Activated T-helper 1 cell treated with anti-CD3 and anti-CD28 coated beads, Interleukin-12 subunit alpha, Interleukin-12 subunit beta, Interleukin-2, Interleukin-4 antibody, amounts not matched to agents 30 ng/mL and 10 ng/mL and 1 ng/mL, durations not matched to agents 14 hours and 24 hours and 36 hours (primary cell): ENCODE results near the gene PXDN. TPM values are rescaled to one million over a fixed set of nuclear protein-coding genes. Genes with fewer than 3 reads are reported as not detected.
"Not testable (repeated sequence)": the region's sequence is repeated elsewhere in the genome, so short reads cannot be mapped to it uniquely, and the experiment has no call there.

Experiments used
- DNase-seq: peaks from one replicate; pipeline ENCODE4 v3.0.0; 2021; ENCODE audit warnings: low spot score
- H3K27ac Mint-ChIP-seq: one replicate; pipeline ENCODE4 v1.8.0; 2021; ENCODE audit warnings: mild to moderate bottlenecking, mixed read lengths
- H3K27me3 Mint-ChIP-seq: one replicate; pipeline ENCODE4 v1.8.0; 2022; ENCODE audit warnings: mild to moderate bottlenecking, moderate library complexity, mixed read lengths; ENCODE audit not compliant: insufficient read depth
- H3K36me3 Mint-ChIP-seq: one replicate; pipeline ENCODE4 v1.8.0; 2021; ENCODE audit warnings: low read depth, mixed read lengths
- H3K4me1 Mint-ChIP-seq: one replicate; pipeline ENCODE4 v1.8.0; 2021; ENCODE audit warnings: low read depth, mixed read lengths
- H3K4me3 Mint-ChIP-seq: one replicate; pipeline ENCODE4 v1.8.0; 2021; ENCODE audit warnings: mild to moderate bottlenecking, moderate library complexity, mixed read lengths
- H3K9me3 Mint-ChIP-seq: one replicate; pipeline ENCODE4 v1.8.0; 2021; ENCODE audit warnings: mixed read lengths
- intact Hi-C: fragments of 100-400 bp; cut with micrococcal nuclease; formaldehyde crosslinking; loops from one replicate; pipeline ENCODE4 v1.15.1; 2024
- total RNA-seq: library from RNA; stranded (reverse); gene quantifications from 2 replicates; pipeline ENCODE4 v1.2.3, GENCODE V29; 2022

PXDN gene
- total RNA-seq, 1 donor from 2014 or later: 1.7 TPM

GRCh38 chr2:1688161-1688560 lies 56.2 kb downstream of the PXDN start:
- Mint-ChIP-seq H3K36me3 (no peaks in the 10 kb centered on the region), H3K27ac (no peak overlapping the region), H3K27me3 (no peaks in the 10 kb centered on the region), H3K9me3 (no peaks in the 10 kb centered on the region), H3K4me1 (no peaks in the 10 kb centered on the region), H3K4me3 (no peak overlapping the region)
- intact Hi-C loops: no loop called here
- DNase-seq: no peak

DNA sequence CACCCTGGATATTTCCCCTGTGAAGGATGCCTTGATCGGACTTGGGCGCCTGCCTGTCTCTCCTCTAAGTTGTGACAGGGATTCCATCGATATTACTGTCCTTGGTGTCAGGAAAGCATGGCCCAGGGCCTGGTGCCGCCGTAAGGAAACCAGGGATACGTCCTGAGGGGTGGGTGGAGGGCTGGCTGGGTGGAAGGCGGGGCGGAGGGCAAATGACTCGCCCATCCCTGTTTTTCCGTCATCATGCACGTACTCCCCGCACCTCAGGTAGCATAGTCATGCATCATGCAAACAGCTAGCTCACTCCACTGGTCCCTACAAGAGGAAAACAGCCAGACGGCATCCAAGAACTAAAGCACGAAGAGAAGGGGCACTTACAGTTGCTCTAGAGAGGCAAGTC lies 57.1 kb downstream of the PXDN start:
- intact Hi-C loops: no loop called here
- Mint-ChIP-seq H3K27me3 (no peaks in the 10 kb centered on the region), H3K4me3 (no peak overlapping the region), H3K4me1 (no peaks in the 10 kb centered on the region), H3K9me3 (no peaks in the 10 kb centered on the region), H3K36me3 (no peaks in the 10 kb centered on the region), H3K27ac (no peak overlapping the region)
- DNase-seq: no peak

DNA sequence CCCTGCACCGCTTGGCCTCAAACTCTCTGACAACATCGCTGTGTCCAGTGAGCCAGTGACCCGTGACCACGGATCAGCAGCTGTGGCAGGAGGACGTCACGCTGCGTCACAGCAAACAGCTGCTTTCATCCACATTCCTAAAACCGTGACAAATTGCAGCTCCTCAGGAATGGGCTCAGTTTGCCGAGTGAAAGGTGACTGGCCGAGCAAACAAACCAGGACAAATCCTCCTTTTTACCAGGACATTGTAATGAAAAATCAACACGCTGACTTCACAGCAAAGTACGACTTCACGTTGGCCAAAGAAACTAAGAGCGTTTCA lies 57.6 kb downstream of the PXDN start:
- intact Hi-C loops: no loop called here
- H3K27ac Mint-ChIP-seq: no peak overlapping the region
- H3K4me1 Mint-ChIP-seq: no peaks in the 10 kb centered on the region
- H3K36me3 Mint-ChIP-seq: no peaks in the 10 kb centered on the region
- no peaks in the 10 kb centered on the region for H3K9me3 Mint-ChIP-seq
- no peak overlapping the region for H3K4me3 Mint-ChIP-seq
- no peak for DNase-seq
- H3K27me3 Mint-ChIP-seq: no peaks in the 10 kb centered on the region

DNA sequence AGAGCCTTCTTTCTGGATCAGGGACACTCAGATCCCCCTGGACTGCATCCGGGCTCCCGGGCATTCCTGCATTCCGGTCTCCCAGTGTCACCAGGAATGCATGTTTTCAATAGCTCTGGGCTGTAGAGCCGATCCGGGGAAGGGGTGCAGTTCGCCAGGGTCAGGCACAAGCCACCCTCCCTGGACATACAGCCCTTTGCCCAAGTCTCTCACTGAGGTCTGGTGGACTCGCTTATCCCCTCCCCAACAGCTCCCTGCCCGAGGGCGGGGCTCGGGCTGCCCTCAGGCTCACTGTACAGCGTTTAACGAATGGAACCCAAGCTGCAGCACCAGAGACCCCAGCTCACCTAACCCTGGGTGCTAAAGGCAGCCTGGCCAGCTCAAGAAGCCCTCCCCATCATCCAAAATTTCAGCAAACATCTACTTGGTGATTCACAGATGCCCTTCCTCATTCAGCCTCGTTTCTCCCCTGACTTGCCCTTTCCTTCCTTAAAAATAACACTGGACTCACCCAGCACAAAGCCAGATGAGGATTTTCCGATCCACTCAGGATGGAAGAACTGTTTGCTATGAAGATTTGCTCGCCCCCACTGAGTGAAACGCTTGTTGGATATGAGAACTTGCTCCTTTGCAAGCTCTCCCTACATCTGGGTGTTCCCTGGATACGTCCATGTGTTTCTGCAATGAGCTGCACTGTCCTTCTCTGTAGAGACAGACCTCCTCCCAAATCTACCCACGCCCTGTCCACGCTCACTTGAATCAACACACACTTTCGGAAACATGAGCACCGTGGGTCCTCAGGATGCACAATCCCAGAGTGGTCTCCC lies 58.1 kb downstream of the PXDN start:
- intact Hi-C loops: no loop called here
- Mint-ChIP-seq H3K9me3 (no peaks in the 10 kb centered on the region), H3K27ac (no peak overlapping the region), H3K4me1 (no peaks in the 10 kb centered on the region), H3K4me3 (no peak overlapping the region), H3K36me3 (no peaks in the 10 kb centered on the region), H3K27me3 (no peaks in the 10 kb centered on the region)
- no peak for DNase-seq

DNA sequence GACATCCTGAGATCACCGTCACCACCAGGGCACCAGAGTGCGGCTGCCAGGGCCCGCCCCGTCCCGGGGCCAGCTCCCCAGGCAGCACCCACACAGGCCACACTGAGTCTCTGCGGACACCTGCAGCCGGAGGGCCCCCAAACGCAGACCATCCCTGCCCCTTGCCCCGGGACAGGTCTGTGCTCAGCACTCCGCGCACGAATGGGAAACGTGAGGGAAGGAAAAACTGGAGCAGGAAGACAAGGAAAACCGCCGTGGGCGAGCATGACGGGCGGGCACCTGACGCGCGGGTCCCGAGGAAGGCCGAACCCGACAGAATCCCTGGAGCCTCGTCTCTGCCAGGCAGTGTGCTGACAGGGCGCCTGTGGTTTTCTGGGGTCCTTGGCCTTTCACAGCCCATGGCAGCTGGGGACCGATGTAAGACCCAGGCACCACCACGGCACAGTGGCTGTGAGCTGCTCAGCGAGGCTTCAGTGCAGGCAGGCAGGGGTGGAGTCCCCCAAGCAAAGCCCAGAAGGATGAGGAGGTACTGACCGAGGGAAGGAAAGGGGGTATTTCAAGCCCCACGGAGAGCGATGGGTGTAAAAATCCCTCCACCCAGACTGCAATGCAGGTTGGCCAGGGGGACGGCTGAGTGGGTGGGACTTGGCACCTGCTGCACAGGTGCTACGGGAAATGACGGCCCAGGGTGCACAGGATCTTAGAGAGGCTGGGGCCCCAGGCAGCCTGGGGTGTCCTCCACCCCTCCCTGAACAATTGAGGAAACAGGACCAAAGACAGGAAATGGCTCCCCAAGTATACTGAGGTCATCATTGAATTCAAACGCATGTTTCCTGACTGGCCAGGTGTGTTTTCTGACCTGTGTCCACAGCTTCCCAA lies 59.0 kb downstream of the PXDN start:
- Mint-ChIP-seq H3K27ac (no peak overlapping the region), H3K4me3 (no peak overlapping the region), H3K9me3 (no peaks in the 10 kb centered on the region), H3K27me3 (no peaks in the 10 kb centered on the region), H3K36me3 (no peaks in the 10 kb centered on the region), H3K4me1 (no peaks in the 10 kb centered on the region)
- DNase-seq: no peak
- intact Hi-C loops: no loop called here

DNA sequence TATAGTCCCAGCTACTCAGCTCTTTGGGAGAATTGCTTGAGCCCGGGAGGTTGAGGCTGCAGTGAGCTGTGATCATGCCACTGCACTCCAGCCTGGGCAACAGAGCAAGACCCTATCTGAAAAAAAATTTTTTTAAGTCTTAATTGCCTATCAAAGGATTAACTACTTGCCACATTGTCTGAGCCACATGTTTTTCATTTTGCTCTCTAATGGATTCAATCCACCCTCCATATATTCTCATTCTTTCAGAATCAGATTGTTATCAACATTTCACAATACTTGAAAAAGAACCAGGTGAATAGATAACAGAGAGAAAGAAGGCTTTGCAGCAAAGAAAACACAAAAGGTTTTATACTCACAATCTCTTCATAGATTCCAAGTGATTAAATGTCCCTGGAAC lies 61.0 kb downstream of the PXDN start:
- no peak for DNase-seq
- H3K27me3 Mint-ChIP-seq: no peaks in the 10 kb centered on the region
- no peaks in the 10 kb centered on the region for H3K36me3 Mint-ChIP-seq
- H3K9me3 Mint-ChIP-seq: no peaks in the 10 kb centered on the region
- no peaks in the 10 kb centered on the region for H3K4me1 Mint-ChIP-seq
- H3K4me3 Mint-ChIP-seq: no peak overlapping the region
- intact Hi-C loops: no loop called here
- no peak overlapping the region for H3K27ac Mint-ChIP-seq

DNA sequence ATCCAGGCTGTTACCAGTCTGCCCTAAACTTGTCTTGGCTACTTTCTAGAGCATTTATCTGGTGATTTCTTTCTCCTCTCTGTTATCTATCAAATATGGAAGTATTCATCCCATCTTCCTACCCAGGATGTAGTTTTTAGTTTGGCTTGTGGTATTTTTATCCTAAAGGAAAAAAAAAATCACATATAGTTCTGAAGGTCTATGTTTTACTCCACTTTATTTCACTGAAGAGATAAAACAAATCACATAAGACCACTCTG lies 62.2 kb downstream of the PXDN start:
- no peak overlapping the region for H3K4me3 Mint-ChIP-seq
- no peaks in the 10 kb centered on the region for H3K27me3 Mint-ChIP-seq
- intact Hi-C loops: no loop called here
- H3K9me3 Mint-ChIP-seq: no peaks in the 10 kb centered on the region
- H3K27ac Mint-ChIP-seq: no peak overlapping the region
- H3K4me1 Mint-ChIP-seq: no peaks in the 10 kb centered on the region
- no peaks in the 10 kb centered on the region for H3K36me3 Mint-ChIP-seq
- no peak for DNase-seq

DNA sequence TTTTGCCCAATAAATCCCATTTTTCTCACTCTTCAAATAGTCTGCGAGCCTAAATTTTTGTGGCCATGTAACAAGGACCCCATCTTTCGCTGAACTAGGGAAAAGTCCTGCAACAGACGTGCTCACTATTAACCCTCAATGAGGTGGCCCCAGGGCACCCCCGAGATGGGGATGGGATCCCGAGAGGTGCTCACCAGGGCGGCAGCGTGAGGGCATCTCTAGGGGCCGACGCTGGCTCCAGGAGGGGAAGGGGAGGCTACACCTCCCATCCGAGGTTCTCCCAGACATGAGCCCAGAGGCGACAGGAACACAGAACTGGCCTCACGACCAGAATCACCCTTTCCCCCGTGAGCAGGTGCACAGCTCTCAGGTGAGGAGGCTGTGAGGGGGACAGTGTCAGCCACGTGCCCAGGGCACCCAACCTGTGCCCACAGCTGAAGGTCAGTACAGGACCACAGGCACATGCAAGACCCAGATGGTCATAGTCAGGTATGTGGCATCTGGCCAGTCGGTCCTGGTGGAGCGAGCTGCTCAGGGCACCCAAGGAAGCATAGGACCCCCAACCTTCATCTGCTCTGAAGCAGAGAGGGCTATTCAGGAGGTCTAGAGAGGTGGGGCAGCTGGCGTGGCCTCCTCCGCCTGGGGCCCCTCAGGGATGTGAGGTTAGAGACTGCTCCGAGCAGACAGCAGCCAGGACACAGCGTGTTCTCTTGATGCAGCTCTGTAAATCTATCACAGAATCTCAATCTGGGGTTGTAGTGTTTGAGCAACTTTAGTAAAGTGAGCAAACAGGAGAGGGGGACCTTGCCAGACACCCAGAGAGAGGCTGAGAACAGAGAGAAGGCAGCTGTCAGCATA lies 62.8 kb downstream of the PXDN start:
- H3K36me3 Mint-ChIP-seq: no peaks in the 10 kb centered on the region
- intact Hi-C loops: no loop called here

DNA sequence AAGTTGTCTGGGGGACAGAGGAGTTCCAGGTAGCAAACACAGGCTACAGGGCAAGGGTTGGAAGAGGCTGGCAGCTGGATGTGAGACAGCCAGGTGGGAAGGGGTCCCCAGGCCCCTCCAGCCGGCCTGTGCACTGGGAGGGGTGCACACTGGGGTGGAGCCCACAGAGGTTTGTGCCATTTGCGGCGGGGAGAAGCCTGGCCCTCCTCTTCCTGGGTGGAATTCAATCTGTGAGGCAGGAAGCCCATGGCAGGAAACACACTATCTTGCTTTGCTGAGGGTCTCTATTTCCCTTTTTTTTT lies 63.3 kb downstream of the PXDN start:
- H3K27ac Mint-ChIP-seq: no peak overlapping the region
- intact Hi-C loops: no loop called here
- no peaks in the 10 kb centered on the region for H3K4me1 Mint-ChIP-seq
- no peak overlapping the region for H3K4me3 Mint-ChIP-seq
- no peak for DNase-seq
- H3K36me3 Mint-ChIP-seq: no peaks in the 10 kb centered on the region
- H3K9me3 Mint-ChIP-seq: no peaks in the 10 kb centered on the region
- no peaks in the 10 kb centered on the region for H3K27me3 Mint-ChIP-seq

More for the DNA sequence above, 62.8 kb downstream of the PXDN start:
- Mint-ChIP-seq H3K4me3 (no peak overlapping the region), H3K9me3 (no peaks in the 10 kb centered on the region), H3K4me1 (no peaks in the 10 kb centered on the region), H3K27ac (no peak overlapping the region), H3K27me3 (no peaks in the 10 kb centered on the region)
- DNase-seq: no peak

DNA sequence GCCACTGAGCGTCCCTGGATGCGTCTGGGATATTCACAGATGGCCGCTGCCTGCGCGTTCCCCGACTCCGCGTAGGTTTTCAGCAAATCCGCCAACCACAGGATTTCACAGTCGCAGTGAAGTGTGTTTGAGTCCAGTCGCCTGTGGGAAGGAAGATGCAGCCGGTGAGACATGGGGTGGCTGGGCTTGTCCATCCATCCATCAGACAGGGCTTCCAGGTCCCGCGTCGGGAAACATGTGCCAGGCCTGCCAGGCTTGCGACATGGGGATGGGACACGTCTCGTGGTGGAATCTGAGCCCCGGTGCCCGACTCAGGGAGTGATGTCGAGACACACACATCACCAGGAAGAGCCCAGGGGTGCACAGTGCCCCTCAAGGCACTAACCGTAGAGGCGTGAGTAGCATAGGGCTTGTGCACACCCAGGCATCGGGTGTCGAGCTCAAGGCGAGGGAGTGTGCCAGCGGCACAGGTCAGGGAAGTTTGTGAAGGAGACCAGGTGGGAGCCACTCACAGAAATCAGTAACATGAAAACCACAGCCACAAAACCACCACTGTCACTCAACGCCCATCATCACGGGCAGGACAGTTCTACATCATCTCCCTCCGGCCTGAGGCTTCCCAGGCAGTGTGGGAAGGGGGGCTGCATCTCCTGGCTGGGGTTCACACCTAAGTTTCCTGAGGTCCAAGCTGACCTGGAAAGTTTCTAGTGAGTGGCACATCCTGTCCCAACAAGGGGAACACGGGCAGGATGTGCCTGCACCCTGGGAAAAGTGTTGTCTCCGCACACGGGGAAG lies 63.9 kb downstream of the PXDN start:
- Mint-ChIP-seq H3K9me3 (no peaks in the 10 kb centered on the region), H3K36me3 (no peaks in the 10 kb centered on the region), H3K4me3 (no peak overlapping the region), H3K27me3 (no peaks in the 10 kb centered on the region), H3K27ac (no peak overlapping the region), H3K4me1 (no peaks in the 10 kb centered on the region)
- intact Hi-C loops: no loop called here
- no peak for DNase-seq

DNA sequence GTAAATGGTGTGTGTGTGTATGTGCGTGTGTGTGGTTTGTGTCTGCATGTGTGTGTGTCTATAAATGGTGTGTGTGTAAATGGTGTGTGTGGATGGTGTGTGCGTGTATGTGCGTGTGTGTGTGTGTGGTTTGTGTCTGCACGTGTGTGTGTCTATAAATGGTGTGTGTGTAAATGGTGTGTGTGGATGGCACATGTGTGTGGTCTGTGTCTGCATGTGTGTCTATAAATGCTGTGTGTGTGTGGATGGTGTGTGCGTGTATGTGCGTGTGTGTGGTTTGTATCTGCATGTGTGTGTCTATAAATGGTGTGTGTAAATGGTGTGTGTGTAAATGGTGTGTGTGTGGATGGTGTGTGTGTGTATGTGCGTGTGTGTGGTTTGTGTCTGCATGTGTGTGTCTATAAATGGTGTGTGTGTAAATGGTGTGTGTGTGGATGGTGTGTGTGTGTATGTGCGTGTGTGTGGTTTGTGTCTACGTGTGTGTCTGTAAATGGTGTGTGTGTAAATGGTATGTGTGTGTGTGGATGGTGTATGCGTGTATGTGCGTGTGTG lies 64.8 kb downstream of the PXDN start:
- H3K4me1 Mint-ChIP-seq, DNase-seq, H3K27me3 Mint-ChIP-seq, H3K9me3 Mint-ChIP-seq, H3K36me3 Mint-ChIP-seq, H3K27ac Mint-ChIP-seq, H3K4me3 Mint-ChIP-seq, intact Hi-C loops: not testable (repeated sequence)

- intact Hi-C loops, DNase-seq, H3K9me3 Mint-ChIP-seq, H3K27ac Mint-ChIP-seq, H3K4me1 Mint-ChIP-seq, H3K4me3 Mint-ChIP-seq, H3K27me3 Mint-ChIP-seq, H3K36me3 Mint-ChIP-seq: not testable (repeated sequence)
Measured at GRCh38 chr2:1679065-1679464, 65.2 kb downstream of the PXDN start.
